ENCODE results near the gene HIVEP1. TPM values are rescaled to one million over a fixed set of nuclear protein-coding genes. Genes with fewer than 3 reads are reported as not detected.
A peak's percentile ranks its signal among the peaks of the same experiment; 100 is the strongest.

The HIVEP1 gene
- total and polyA plus RNA-seq, 2 of the 13 experiments (the other 11 are each of a cell fraction or from before 2014, with no cell fraction given): 7.4 to 9.9 TPM

DNA sequence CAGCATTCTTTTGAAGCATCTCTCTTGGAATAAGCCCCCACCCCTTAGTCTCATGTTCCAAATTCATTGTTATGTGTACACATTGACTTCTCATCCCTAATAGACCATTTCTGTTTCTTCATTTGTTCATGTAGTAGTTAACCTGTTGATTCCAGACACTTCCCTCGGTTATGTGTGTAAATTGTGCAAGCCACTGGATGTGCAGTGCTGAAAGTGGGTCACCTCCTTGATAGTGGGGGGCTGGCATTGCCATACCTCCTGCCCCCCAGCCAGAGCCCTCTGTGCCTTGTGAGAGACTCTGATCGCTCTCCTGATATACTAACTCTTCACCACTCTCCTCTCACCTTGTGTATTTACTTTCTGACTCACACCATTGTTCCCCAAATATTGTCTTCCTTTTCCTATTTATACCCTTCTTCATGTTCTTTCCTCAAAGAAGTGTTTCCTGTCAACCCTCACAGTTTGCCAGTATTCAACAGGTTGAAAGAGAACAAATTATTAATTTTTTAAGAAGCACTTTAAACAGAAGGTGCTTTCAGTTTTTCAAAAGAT lies 59.0 kb downstream of the HIVEP1 start:
- ChIA-PET POLR2A (no interaction called here), CTCF (ENCODE audit: low intra/inter-chr PET ratio, low total read pairs) (no interaction called here)
- in situ Hi-C loops (cut with HindIII; ENCODE audit: extremely low pct_ligation_motif_present, low pct_unique_long_range_greater_than_20kb) (no loop called here), intact Hi-C loops (cut with micrococcal nuclease; ENCODE audit: unreplicated experiment) (no loop called here)
- TF ChIP-seq ZFP36L1 (CRISPR knock-in tag; IDR thresholded peaks at IDR 0.05): no peak
- no peak for TF ChIP-seq ZNF274 (CRISPR knock-in tag; IDR thresholded peaks at IDR 0.05)
- no peak for TF ChIP-seq SOX6 (IDR thresholded peaks at IDR 0.05)
- TF ChIP-seq SOX6 (CRISPR knock-in tag; IDR thresholded peaks at IDR 0.05): peak; percentile 60
- TF ChIP-seq FOXA3 (CRISPR knock-in tag; IDR thresholded peaks at IDR 0.05): peak; percentile 55
- TF ChIP-seq FOSL2 (CRISPR knock-in tag; IDR thresholded peaks at IDR 0.05): peak; percentile 64
- TF ChIP-seq, protein P1, sequence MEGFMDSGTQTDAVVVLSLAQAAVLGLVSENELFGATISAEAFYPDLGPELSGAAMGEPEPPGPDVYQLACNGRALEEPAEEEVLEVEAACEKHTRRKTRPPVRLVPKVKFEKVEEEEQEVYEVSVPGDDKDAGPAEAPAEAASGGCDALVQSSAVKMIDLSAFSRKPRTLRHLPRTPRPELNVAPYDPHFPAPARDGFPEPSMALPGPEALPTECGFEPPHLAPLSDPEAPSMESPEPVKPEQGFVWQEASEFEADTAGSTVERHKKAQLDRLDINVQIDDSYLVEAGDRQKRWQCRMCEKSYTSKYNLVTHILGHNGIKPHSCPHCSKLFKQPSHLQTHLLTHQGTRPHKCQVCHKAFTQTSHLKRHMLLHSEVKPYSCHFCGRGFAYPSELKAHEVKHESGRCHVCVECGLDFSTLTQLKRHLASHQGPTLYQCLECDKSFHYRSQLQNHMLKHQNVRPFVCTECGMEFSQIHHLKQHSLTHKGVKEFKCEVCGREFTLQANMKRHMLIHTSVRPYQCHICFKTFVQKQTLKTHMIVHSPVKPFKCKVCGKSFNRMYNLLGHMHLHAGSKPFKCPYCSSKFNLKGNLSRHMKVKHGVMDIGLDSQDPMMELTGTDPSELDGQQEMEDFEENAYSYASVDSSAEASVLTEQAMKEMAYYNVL (CRISPR knock-in tag; IDR thresholded peaks at IDR 0.05; ENCODE audit: borderline replicate concordance): 0 out of 2 replicates have a peak, but pooled peaks have one; percentile 25
- TF ChIP-seq, protein P2, sequence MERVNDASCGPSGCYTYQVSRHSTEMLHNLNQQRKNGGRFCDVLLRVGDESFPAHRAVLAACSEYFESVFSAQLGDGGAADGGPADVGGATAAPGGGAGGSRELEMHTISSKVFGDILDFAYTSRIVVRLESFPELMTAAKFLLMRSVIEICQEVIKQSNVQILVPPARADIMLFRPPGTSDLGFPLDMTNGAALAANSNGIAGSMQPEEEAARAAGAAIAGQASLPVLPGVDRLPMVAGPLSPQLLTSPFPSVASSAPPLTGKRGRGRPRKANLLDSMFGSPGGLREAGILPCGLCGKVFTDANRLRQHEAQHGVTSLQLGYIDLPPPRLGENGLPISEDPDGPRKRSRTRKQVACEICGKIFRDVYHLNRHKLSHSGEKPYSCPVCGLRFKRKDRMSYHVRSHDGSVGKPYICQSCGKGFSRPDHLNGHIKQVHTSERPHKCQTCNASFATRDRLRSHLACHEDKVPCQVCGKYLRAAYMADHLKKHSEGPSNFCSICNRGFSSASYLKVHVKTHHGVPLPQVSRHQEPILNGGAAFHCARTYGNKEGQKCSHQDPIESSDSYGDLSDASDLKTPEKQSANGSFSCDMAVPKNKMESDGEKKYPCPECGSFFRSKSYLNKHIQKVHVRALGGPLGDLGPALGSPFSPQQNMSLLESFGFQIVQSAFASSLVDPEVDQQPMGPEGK (CRISPR knock-in tag; IDR thresholded peaks at IDR 0.05): peak; percentile 40; the same call in 1 of the 2 replicates
- no peak for TF ChIP-seq ZKSCAN1 (IDR thresholded peaks at IDR 0.05; ENCODE audit: low read length)
- no peak for TF ChIP-seq MTF2 (CRISPR knock-in tag; IDR thresholded peaks at IDR 0.05; ENCODE audit: borderline replicate concordance)
- no peak for TF ChIP-seq FOXJ3 (CRISPR knock-in tag; IDR thresholded peaks at IDR 0.05; ENCODE audit: borderline replicate concordance)
- TF ChIP-seq SOX13 (IDR thresholded peaks at IDR 0.05): peak; percentile 68
- peak in 1 of 2 experiments; percentile 93; a peak in 2 of 4 replicates for TF ChIP-seq SOX13 (CRISPR knock-in tag; conservative IDR thresholded peaks at IDR 0.05 in 1 of 2, IDR thresholded peaks at IDR 0.05 in 1 of 2)
- peak; percentile 94 for TF ChIP-seq SOX5 (CRISPR knock-in tag; IDR thresholded peaks at IDR 0.05; ENCODE audit: borderline replicate concordance)
- TF ChIP-seq FOXA1 (IDR thresholded peaks at IDR 0.05): no peak
- 0 out of 2 replicates have a peak, but pooled peaks have one; percentile 20 for TF ChIP-seq FOXA1 (CRISPR knock-in tag; IDR thresholded peaks at IDR 0.05)
- TF ChIP-seq, protein P3, sequence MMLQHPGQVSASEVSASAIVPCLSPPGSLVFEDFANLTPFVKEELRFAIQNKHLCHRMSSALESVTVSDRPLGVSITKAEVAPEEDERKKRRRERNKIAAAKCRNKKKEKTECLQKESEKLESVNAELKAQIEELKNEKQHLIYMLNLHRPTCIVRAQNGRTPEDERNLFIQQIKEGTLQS (CRISPR knock-in tag; IDR thresholded peaks at IDR 0.05): no peak
- TF ChIP-seq PRPF4 (IDR thresholded peaks at IDR 0.05; ENCODE audit: low read depth, low read length, poor library complexity, severe bottlenecking): no peak
- no TSS peak for BruUV-seq (replicated peaks)
- Histone ChIP-seq H3K27me3 (ENCODE audit: control insufficient read depth in 1 of 2, insufficient read depth in 2 of 2, low read length in 2 of 2) (no peaks in the 10 kb centered on the region), H3K4me1 (ENCODE audit: insufficient read depth, low read length) (peaks cover 7% of the 10 kb centered on the region), H2AFZ (ENCODE audit: low read length) (no peak overlapping the region), H3K9ac (ENCODE audit: insufficient read depth, low read depth, low read length) (no peak overlapping the region), H3K9me3 (ENCODE audit: low read length) (no peaks in the 10 kb centered on the region), H3K36me3 (replicated peaks in 1 of 2; ENCODE audit: control insufficient read depth in 1 of 2, insufficient read depth in 2 of 2, low read length in 2 of 2) (no peaks in the 10 kb centered on the region), H3K4me3 (replicated peaks in 1 of 3; ENCODE audit: insufficient read depth in 1 of 3, low read depth in 2 of 3, low read length in 3 of 3) (no peak overlapping the region), H3K4me2 (ENCODE audit: low read depth, low read length) (no peak overlapping the region), H3K27ac (ENCODE audit: extremely low read length, insufficient read depth, low read length) (no peak overlapping the region), H4K20me1 (ENCODE audit: insufficient read depth, low read length) (peaks cover 3% of the 10 kb centered on the region), H3K79me2 (ENCODE audit: insufficient read depth, low read length) (no peaks in the 10 kb centered on the region)
- FAIRE-seq (no peak), DNase-seq (ENCODE audit: low spot score) (no peak), ATAC-seq (no peak)
- 81% methylated on average over 2 of the region's 2 CpGs for WGBS (ENCODE audit: low lambda C conversion rate)

All from HepG2 (cell line).